H1 (cell line): ENCODE results near the gene TMEM86B.

ENCODE experiments used
- BRCA1 ChIP-seq: IDR thresholded peaks from 2 replicates; pipeline ENCODE4 v1.6.1; 2012; ENCODE audit warnings: low read depth, low read length, improper control_type of control experiment
- CEBPB ChIP-seq: IDR thresholded peaks from 2 replicates; pipeline ENCODE4 v1.6.1; 2012; ENCODE audit warnings: low read depth, low read length
- CTCF ChIP-seq, 3 experiments: IDR thresholded peaks; 1 replicate in 2 of 3; 2 replicates in 1 of 3; pipeline versions ENCODE4 v1.5.1 to v1.6.1; 2011; ENCODE audit warnings: low read length in 3 of 3, mild to moderate bottlenecking in 3 of 3, inconsistent platforms in 2 of 3, low read depth in 1 of 3, moderate library complexity in 1 of 3; ENCODE audit not compliant: insufficient read depth in 1 of 3; ENCODE audit errors: control extremely low read depth in 1 of 3
- POLR2AphosphoS5 ChIP-seq: IDR thresholded peaks from 2 replicates; pipeline ENCODE4 v1.6.1; 2011; ENCODE audit warnings: low read depth, low read length

DNA sequence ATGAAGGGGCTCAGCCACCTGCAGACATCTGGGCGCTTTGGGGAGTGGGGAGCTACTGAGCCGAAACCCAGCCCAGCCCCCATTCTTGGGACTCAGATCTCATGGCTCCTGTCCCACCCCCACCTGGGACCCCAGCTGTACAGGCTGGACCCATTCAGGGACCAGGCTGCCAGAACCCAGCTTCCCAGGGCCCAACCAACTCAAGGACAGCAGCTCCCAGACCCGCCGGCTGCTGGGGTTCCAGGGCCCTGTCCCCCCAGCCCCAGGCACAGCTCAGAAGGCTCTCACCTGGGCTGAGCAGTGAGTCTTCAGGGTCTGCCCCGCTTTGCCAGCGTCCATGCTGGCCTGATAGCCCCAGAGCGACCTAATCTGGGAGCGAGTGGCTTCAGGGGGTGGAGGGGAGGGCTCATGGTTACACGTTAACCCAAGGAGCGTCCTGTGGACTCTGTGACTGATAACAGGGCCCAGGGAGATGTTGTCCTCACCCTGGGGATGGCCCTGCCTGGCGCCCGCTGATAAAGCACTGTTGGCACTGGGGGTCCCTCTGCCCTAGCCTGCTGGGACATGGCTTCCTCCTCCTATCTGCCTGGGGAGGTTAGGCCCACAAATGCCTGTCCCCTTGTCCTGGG lies at the start of gene TMEM86B:
- no peak for TF ChIP-seq POLR2AphosphoS5
- TF ChIP-seq CEBPB = no peak
- TF ChIP-seq BRCA1 = no peak
- no peak for TF ChIP-seq CTCF (IDR thresholded peaks at IDR 0.05; ENCODE audit: control extremely low read depth in 1 of 3, insufficient read depth in 1 of 3, low read depth in 1 of 3, low read length in 3 of 3)
